ENCODE measurements around the gene ZIK1. TPM values are rescaled to one million over a fixed set of nuclear protein-coding genes. Genes with fewer than 3 reads are reported as not detected.
A peak's percentile ranks its signal among the peaks of the same experiment; 100 is the strongest.

The ZIK1 gene
- total and polyA plus RNA-seq, 9 of the 15 experiments (the other 6 are each of a cell fraction or from before 2014, with no cell fraction given): 0.03 to 0.42 (median 0.15) TPM; not detected in 1

GRCh38 chr19:57570707-57571106, 13.2 kb upstream of the ZIK1 start:
- Histone ChIP-seq H3K27me3 (ENCODE audit: control insufficient read depth in 2 of 2, insufficient read depth in 2 of 2, low read length in 2 of 2) (no peaks in the 10 kb centered on the region), H3K4me1 (replicated peaks in 1 of 2; ENCODE audit: control insufficient read depth in 2 of 2, insufficient read depth in 2 of 2, low read length in 2 of 2) (no peaks in the 10 kb centered on the region), H3K4me3 (no peak overlapping the region), H3K79me2 (ENCODE audit: control insufficient read depth, insufficient read depth, low read length) (no peaks in the 10 kb centered on the region), H3K36me3 (ENCODE audit: control insufficient read depth, insufficient read depth, low read length) (0 out of 3 replicates have a peak, but pooled peaks cover 3% of the 10 kb centered on the region), H3K9me1 (ENCODE audit: control insufficient read depth, insufficient read depth, low read length) (no peaks in the 10 kb centered on the region), H3K9ac (ENCODE audit: insufficient read depth in 1 of 2, low read depth in 2 of 2, low read length in 2 of 2) (no peak overlapping the region), H3K27ac (ENCODE audit: extremely low read depth, low read depth, low read length) (no peak overlapping the region), H2AFZ (ENCODE audit: low read depth, low read length) (no peak overlapping the region), H3K4me2 (ENCODE audit: insufficient read depth, low read length) (no peak overlapping the region), H4K20me1 (replicated peaks; ENCODE audit: control insufficient read depth, insufficient read depth, low read length) (no peaks in the 10 kb centered on the region), H3K9me3 (replicated peaks; ENCODE audit: control insufficient read depth, insufficient read depth, low read depth, low read length) (peaks cover 20% of the 10 kb centered on the region)
- ATAC-seq (no peak), DNase-seq (ENCODE audit: extremely low read depth in 1 of 4, low spot score in 3 of 4) (no peak), FAIRE-seq (no peak)
- ChIA-PET POLR2A (no interaction called here), CTCF (ENCODE audit: low intra/inter-chr PET ratio) (no interaction called here)
- BruUV-seq (replicated peaks): no TSS peak
- intact Hi-C loops (cut with micrococcal nuclease) (no loop called here), in situ Hi-C loops (cut with MboI) (no loop called here)
- TF ChIP-seq ZEB2 (IDR thresholded peaks at IDR 0.05): no peak
- TF ChIP-seq PHF20 (IDR thresholded peaks at IDR 0.05; ENCODE audit: partially characterized antibody): no peak
- no peak for TF ChIP-seq ARHGAP35 (IDR thresholded peaks at IDR 0.05; ENCODE audit: partially characterized antibody)
- no peak for TF ChIP-seq POLR2A (conservative IDR thresholded peaks at IDR 0.05)
- TF ChIP-seq CBX1 (IDR thresholded peaks at IDR 0.05; ENCODE audit: low read depth): no peak
- no peak for TF ChIP-seq C11orf30 (IDR thresholded peaks at IDR 0.05; ENCODE audit: low read depth)
- no peak for TF ChIP-seq ATF1 (CRISPR knock-in tag; IDR thresholded peaks at IDR 0.05)
- TF ChIP-seq ATF1 (tag; IDR thresholded peaks at IDR 0.05): no peak
- no peak for TF ChIP-seq SREBF2 (CRISPR knock-in tag; IDR thresholded peaks at IDR 0.05)

- FAIRE-seq (no peak), ATAC-seq (no peak), DNase-seq (ENCODE audit: extremely low read depth in 1 of 4, low spot score in 3 of 4) (no peak)
- no peaks in the 10 kb centered on the region for H4K20me1 ChIP-seq (replicated peaks; ENCODE audit: control insufficient read depth, insufficient read depth, low read length)
- H2AFZ ChIP-seq (ENCODE audit: low read depth, low read length): no peak overlapping the region
- no peak overlapping the region for H3K27ac ChIP-seq (ENCODE audit: extremely low read depth, low read depth, low read length)
- H3K4me2 ChIP-seq (ENCODE audit: insufficient read depth, low read length): no peak overlapping the region
- CTCF ChIA-PET (ENCODE audit: low intra/inter-chr PET ratio): no interaction called here
- H3K4me3 ChIP-seq: no peak overlapping the region
- no peaks in the 10 kb centered on the region for H3K79me2 ChIP-seq (ENCODE audit: control insufficient read depth, insufficient read depth, low read length)
- no peak for TF ChIP-seq JUNB (CRISPR knock-in tag; conservative IDR thresholded peaks at IDR 0.05)
- no peak for TF ChIP-seq MCM7 (IDR thresholded peaks at IDR 0.05)
- TF ChIP-seq ZNF274 (IDR thresholded peaks at IDR 0.05; ENCODE audit: borderline replicate concordance, low read depth, low read length): peak; percentile 88
- TF ChIP-seq ZNF75A (CRISPR knock-in tag; IDR thresholded peaks at IDR 0.05): 0 out of 2 replicates have a peak, but pooled peaks have one; percentile 60
- no peak for TF ChIP-seq ZNF740 (CRISPR knock-in tag; IDR thresholded peaks at IDR 0.05)
- TF ChIP-seq ZNF740 (tag; IDR thresholded peaks at IDR 0.05): no peak
- TF ChIP-seq SRSF9 (IDR thresholded peaks at IDR 0.05; ENCODE audit: borderline replicate concordance, low read depth, low read length): no peak
- in situ Hi-C loops (cut with MboI): no loop called here
- H3K9me3 ChIP-seq (replicated peaks; ENCODE audit: control insufficient read depth, insufficient read depth, low read depth, low read length): peaks cover 13% of the 10 kb centered on the region
- 0 out of 3 replicates have a peak, but pooled peaks cover 3% of the 10 kb centered on the region for H3K36me3 ChIP-seq (ENCODE audit: control insufficient read depth, insufficient read depth, low read length)
- no peaks in the 10 kb centered on the region for H3K9me1 ChIP-seq (ENCODE audit: control insufficient read depth, insufficient read depth, low read length)
- H3K27me3 ChIP-seq (ENCODE audit: control insufficient read depth in 2 of 2, insufficient read depth in 2 of 2, low read length in 2 of 2): no peaks in the 10 kb centered on the region
- no peak overlapping the region for H3K9ac ChIP-seq (ENCODE audit: insufficient read depth in 1 of 2, low read depth in 2 of 2, low read length in 2 of 2)
- POLR2A ChIA-PET: no interaction called here
- no TSS peak for BruUV-seq (replicated peaks)
- WGBS (ENCODE audit: insufficient coverage, low coverage, missing lambda C conversion rate): 42% methylated on average over 3 of the region's 3 CpGs
- no peaks in the 10 kb centered on the region for H3K4me1 ChIP-seq (replicated peaks in 1 of 2; ENCODE audit: control insufficient read depth in 2 of 2, insufficient read depth in 2 of 2, low read length in 2 of 2)
- intact Hi-C loops (cut with micrococcal nuclease): no loop called here
Observed at GRCh38 chr19:57572415-57572947, 11.5 kb upstream of the ZIK1 start.

Measured in K562 (cell line).